ENCODE results near the gene KISS1R.

The KISS1R gene

GRCh38 chr19:920051-920864 lies 3.1 kb downstream of the KISS1R start:
- H3K4me3 ChIP-seq (ENCODE audit: low read depth, low read length), result peak overlapping the region; percentile 46
- 0 out of 2 replicates have a peak, but pooled peaks have one; percentile 11 for TF ChIP-seq CTCF (IDR thresholded peaks at IDR 0.05; ENCODE audit: borderline replicate concordance, insufficient read depth, low read depth, low read length)

GRCh38 chr19:924553-925086 lies 7.5 kb downstream of the KISS1R start:
- no peak for TF ChIP-seq CTCF (IDR thresholded peaks at IDR 0.05; ENCODE audit: borderline replicate concordance, insufficient read depth, low read depth, low read length)
- H3K4me3 ChIP-seq (ENCODE audit: low read depth, low read length), result peak overlapping the region; percentile 92

- peak overlapping the region; percentile 92 for H3K4me3 ChIP-seq (ENCODE audit: low read depth, low read length)
- no peak for TF ChIP-seq CTCF (IDR thresholded peaks at IDR 0.05; ENCODE audit: borderline replicate concordance, insufficient read depth, low read depth, low read length)
These were observed 8.0 kb downstream of the KISS1R start for GRCh38 chr19:925087-925525.

- TF ChIP-seq CTCF (IDR thresholded peaks at IDR 0.05; ENCODE audit: borderline replicate concordance, insufficient read depth, low read depth, low read length), result no peak
- H3K4me3 ChIP-seq (ENCODE audit: low read depth, low read length), result peak within 1 kb of the TSS; percentile 92
These were observed 8.6 kb downstream of the KISS1R start, which contains the start of gene ARID3A for GRCh38 chr19:925526-926322. Gene ARID3A (plus strand): TSS chr19:926035. CDS start chr19:929529, 3,494 bp downstream.

- TF ChIP-seq CTCF (IDR thresholded peaks at IDR 0.05; ENCODE audit: borderline replicate concordance, insufficient read depth, low read depth, low read length), result no peak
- H3K4me3 ChIP-seq (ENCODE audit: low read depth, low read length), result peak overlapping the region; percentile 92
These were observed 9.1 kb downstream of the KISS1R start for GRCh38 chr19:926323-926588.

- peak overlapping the region; percentile 92 for H3K4me3 ChIP-seq (ENCODE audit: low read depth, low read length)
- no peak for TF ChIP-seq CTCF (IDR thresholded peaks at IDR 0.05; ENCODE audit: borderline replicate concordance, insufficient read depth, low read depth, low read length)
These were observed 9.6 kb downstream of the KISS1R start for GRCh38 chr19:926589-927350.

Data from GM12875 (cell line).